Dermis microvascular lymphatic vessel endothelial cell (primary cell): ENCODE measurements around the gene CHMP6. TPM values are rescaled to one million over a fixed set of nuclear protein-coding genes. Genes with fewer than 3 reads are reported as not detected.
"Not testable (repeated sequence)": the region's sequence is repeated elsewhere in the genome, so short reads cannot be mapped to it uniquely, and the experiment has no call there.

Experiments used
- DNase-seq, 2 donors: peaks; one replicate each; pipeline versions ENCODE4 v3.0.0 to v3.0.0-alpha.2; 2010; ENCODE audit warnings: low read depth in 2 of 2
- total RNA-seq: library from RNA; depleted of rRNA; stranded (reverse); fragments of >200 nt; gene quantifications from 2 replicates; pipeline ENCODE4 v1.2.1, GENCODE V29; 2014

The CHMP6 gene
- total RNA-seq, 1 donor from 2014 or later, result 12.3 TPM

DNA sequence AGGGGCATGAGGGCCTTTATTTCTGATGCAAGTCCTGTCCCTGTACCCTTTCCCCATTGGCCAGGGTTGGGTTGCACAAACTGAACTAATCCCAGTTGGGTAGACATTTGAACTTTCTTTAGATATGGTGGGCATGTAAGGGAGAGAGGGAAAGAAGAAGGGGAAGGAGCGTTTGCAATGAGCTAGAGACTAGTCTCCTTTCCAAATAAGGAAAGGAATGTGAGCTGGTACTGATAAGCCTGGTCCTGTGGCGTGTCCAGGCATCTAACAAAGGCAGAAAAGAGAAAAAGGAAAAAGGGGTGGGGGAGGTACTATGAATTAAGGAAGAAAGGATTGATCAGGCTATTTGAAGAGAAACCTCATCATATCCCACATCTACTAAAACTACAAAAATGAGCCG lies 20.3 kb downstream of the CHMP6 start:
- DNase-seq, result no peak

GRCh38 chr17:81012574-81013447 lies 21.2 kb downstream of the CHMP6 start:
- no peak for DNase-seq

GRCh38 chr17:81013642-81014041 lies 22.0 kb downstream of the CHMP6 start:
- DNase-seq, result no peak

DNA sequence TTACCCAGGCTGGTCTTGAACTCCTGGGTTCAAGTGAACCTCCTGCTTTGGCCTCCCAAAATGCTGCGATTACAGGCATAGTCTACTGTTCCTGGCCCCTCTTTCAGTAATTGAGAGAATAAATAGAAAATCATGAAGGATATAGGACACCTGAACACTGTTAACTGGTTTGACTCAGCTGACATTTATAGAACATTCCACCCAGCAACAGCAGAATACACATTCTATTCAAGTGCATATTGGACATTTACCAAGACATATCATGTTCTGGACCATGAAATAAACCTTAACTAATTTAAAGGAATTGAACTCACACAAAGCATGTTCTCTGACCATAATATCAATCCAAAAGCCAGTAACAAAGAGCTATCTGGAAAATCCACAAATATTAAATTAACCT lies 23.5 kb downstream of the CHMP6 start:
- no peak for DNase-seq

DNA sequence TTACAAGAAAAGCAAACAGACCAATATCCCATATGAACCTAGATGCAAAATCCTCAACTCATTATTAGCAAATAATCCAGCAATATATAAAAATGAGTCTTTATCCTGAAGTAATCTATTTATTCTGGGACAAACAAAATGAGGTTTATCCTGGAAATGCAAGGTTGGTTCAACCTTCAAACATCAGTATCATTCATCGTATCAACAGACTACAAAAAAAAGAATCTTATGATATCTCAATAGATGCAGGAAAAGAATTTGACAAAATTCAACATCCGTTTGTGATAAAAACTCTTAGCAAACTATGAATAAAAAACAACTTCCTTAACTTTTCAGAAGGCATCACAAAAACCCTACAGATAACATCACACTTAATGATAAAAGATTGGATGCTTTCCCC lies 24.9 kb downstream of the CHMP6 start:
- no peak for DNase-seq

DNA sequence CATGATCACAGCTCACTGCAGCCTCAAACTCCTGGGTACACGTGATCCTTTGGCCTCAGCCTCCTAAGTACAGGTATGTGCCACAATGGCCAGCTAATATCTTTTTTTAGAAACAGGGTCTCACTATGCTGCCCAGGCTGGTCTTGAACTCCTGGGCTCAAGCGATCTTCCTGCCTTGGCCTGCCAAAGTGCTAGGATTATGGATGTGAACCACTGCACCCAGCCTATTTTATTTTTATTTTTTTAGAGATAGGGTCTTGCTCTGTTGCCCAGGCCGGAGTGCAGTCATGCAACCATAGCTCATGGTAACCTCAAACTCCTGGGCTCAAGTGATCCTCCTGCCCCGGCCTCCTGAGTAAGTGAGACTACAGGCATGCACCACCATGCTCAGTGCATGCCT lies 25.7 kb downstream of the CHMP6 start:
- DNase-seq, result not testable (repeated sequence)

DNA sequence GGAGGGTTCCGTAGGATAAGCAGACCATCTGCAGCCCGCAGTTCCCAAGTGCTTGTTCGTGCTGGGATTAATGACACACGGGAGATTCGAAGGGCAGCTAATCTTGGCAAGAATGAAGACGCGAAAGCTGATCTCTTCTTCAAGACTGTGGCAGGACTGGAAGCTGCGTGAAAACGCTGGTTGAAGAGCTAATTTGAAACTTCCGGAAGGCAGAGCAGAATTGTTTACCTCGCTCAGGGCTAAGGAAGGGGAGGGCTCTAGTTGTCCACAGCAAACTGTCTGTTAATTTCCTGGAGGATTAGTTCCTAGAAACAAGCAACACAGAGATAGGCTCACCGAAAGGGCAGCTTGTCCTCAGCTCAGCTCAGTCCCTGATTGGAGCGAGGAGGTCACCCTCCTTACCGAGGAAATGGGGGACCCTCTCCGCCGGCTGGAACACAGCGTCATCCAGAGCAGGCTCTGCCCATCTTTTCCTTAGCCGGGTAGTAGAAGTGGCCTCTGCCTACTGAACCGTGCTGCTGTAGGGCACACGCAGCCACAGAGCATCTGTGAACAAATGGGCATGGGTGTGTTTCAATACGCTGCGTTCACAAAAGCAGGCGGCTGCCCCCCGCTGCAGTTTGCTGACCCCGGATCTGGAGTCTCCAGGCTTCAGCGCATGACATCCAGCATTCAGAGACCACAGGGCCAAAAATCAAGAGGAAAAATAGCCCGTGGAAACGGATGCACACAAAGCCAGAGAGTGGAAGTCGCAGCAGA lies 26.6 kb downstream of the CHMP6 start:
- DNase-seq, result peak; percentile 51 to 54

GRCh38 chr17:81019563-81020442 lies 28.2 kb downstream of the CHMP6 start:
- DNase-seq, result no peak

DNA sequence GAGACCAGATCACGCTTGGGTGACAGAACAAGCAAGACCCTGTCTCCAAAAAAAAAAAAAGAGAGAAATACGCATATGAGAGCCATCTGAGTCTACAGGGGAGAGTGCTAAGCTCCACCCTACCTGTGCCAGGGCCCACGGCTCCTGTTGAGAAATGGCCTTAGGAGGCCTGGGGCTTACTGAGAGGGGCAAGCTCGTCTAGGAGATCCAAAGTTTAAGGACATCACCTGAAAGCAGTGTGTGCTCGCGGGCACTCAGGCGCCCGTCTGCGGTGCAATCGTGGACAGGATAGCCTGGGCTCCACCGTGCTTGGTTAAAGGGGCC lies 28.8 kb downstream of the CHMP6 start:
- no peak for DNase-seq

GRCh38 chr17:81020767-81021497 lies 29.3 kb downstream of the CHMP6 start:
- peak in 1 of 2 donors; percentile 66 for DNase-seq

- DNase-seq, result no peak
Observed at GRCh38 chr17:81021531-81022343, 30.1 kb downstream of the CHMP6 start.

- no peak for DNase-seq
Observed at GRCh38 chr17:81022344-81022676, 30.7 kb downstream of the CHMP6 start.

GRCh38 chr17:81025065-81025740 lies 33.6 kb downstream of the CHMP6 start:
- DNase-seq, result no peak

DNA sequence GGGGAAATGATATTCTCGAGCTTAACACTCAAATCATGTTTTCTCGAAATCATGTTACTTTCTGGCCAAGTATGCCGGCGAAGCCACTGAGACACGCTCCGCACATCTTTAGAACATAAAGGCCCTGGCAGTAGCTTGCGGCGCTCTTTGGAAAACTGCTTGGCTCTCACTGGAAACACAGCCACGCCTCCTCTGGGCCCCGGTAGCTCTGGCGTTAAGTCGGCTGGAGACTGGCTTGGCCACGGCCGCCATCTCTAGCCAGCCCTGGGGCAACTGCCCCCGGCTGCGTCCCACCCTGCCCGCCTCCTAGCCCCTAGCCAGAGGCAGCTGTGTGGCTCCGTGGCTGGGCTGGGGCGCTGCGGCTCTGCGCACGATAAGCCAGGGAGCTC lies 34.1 kb downstream of the CHMP6 start:
- DNase-seq, result no peak

DNA sequence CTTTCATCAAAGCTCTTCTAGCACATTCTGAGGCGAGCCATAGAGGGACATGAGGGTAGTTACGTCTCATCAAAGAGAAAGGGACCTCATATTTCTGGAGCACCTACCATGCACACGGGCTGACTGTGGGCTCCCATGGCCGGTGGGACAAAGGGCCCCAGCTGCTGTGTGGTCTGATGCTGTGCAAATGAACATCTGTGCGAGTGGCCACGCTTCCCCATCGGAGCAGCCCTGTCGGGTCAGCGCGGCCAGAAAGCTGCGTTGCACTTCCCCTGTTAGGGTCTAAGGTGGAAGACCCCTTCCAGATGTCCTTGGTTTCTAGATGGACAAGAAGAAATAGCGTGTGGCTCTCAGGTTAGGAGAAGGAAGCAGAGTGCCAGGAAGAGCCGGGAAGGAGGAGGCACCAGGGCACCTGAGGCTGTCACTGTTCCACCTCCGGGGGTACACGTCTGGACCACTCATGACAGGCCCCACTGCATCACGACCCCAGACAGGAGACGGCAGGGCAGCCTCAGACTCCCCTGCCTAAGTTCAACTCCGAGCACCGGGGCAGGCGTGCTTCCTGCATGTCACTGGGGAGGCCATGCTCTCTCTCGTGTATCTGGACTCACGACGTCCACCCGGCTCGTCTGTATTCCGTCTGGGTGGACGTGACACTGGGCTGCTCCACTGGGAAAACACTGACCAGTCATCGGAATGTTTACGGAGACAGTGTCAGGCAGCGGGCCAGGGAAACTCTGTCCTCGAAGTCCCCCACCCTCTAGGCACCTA lies 34.8 kb downstream of the CHMP6 start:
- DNase-seq, result no peak

DNA sequence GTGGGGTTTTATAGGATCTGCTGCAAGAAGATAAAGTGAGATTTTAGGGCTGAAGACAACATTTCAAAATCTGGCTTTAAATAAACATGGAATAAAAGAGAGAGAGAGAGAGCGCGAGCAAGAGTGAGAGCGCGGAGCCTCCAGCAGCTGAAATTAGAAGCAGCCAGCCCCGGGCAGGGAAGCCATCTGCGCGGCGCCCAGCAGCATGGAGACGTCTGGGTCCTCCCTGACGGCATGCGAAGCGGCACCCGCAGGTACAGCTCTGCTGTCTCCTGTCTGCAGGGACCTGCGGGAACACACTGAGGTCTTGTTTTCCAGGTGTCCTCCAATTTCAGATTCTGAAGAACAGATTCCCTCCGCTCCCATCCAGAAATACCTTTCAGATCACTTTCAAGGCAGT lies 35.4 kb downstream of the CHMP6 start:
- no peak for DNase-seq

- DNase-seq, result no peak
Observed at GRCh38 chr17:81027591-81028505, 36.2 kb downstream of the CHMP6 start.

DNA sequence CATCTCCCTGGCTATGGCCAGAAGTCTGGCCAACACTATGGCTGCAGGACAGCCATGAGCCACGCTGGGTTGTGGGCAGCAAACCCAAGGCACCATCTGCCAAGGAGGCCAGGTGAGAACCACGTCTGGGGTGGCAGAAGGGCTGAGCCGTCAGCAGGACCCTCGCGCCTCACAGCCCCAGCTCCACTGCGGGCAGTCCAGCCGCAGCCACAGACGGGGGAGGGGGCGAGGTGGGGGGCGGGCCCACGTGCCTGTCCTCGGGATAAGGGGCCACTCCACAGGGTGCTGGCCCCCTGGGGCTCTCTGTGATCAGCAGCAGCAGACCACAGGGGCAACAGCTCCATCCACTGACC lies 36.8 kb downstream of the CHMP6 start:
- no peak for DNase-seq
